ENCODE results near the gene DPY19L1. TPM values are rescaled to one million over a fixed set of nuclear protein-coding genes. Genes with fewer than 3 reads are reported as not detected.
A peak's percentile ranks its signal among the peaks of the same experiment; 100 is the strongest.
"Not testable (repeated sequence)": the region's sequence is repeated elsewhere in the genome, so short reads cannot be mapped to it uniquely, and the experiment has no call there.

Gene DPY19L1
- total RNA-seq, 1 experiment from 2014 or later: 51.2 TPM

DNA sequence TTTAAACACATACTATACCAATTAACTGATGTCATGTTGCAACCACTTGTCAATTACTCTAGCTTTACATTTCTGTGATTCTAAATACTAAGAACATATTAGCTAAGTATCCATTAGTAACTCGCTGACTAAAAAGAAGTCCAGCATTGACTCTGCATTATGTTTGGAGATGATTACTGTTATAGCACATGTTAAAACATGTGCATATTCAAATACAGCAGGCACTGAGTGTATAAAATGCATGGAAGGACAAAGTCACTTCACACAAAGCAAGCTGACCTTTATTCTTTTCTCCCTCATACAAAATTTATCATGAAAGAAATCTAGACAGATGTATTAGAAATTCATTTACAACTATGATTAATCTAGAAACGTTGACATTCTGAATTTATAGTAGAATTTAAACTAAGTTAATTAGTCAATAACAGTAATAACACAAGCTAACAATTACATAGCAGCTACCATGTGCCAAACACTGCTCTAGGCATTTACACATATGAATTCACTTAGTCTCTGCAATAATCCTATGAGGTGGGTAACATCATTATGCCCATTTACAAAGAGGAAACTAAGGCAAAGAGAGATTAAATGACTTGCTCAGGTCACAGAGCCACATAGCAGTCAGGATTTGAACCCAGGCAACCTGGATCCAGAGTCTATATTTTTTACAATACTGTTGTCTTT, 48.7 kb downstream of the DPY19L1 start:
- not testable (repeated sequence) for DNase-seq (ENCODE audit: low read depth)

DNA sequence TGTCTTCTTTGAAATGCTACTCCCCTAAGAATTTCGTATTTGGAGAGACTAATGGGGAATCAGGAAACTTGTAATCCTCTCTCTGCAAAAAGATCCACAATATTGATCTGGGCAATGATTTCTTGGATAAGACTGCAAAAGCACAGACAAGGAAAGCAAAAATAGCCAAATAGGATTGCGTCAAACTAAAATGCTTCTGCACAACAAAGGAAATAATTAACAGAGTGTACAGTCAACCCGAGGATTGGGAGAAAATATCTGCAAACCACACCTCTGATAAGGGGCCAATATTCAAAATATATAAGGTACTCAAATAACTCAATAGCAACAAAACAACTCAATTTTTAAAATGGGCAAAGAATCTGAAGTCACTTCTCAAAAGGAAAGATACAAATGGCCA, 52.1 kb downstream of the DPY19L1 start:
- not testable (repeated sequence) for DNase-seq (ENCODE audit: low read depth)

DNA sequence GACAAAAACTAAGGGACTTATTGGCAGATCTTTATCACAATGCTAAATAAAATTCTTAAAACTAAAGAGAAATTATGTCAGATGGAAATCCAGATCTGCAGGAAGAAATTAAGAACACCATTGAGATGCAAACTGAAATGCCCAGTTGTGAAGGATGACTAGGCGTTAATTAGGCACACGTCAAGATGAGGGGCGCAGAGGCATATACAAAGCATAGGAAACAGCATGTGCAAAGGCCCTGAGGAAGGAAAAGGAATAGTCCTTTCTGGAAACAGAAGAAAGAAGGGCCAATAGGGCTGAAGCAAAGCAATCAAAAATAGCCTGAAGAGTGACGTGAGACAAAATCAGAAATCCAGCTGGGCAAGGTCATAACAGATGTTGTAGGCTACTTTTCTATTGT, 53.1 kb downstream of the DPY19L1 start:
- DNase-seq (ENCODE audit: low read depth): not testable (repeated sequence)

DNA sequence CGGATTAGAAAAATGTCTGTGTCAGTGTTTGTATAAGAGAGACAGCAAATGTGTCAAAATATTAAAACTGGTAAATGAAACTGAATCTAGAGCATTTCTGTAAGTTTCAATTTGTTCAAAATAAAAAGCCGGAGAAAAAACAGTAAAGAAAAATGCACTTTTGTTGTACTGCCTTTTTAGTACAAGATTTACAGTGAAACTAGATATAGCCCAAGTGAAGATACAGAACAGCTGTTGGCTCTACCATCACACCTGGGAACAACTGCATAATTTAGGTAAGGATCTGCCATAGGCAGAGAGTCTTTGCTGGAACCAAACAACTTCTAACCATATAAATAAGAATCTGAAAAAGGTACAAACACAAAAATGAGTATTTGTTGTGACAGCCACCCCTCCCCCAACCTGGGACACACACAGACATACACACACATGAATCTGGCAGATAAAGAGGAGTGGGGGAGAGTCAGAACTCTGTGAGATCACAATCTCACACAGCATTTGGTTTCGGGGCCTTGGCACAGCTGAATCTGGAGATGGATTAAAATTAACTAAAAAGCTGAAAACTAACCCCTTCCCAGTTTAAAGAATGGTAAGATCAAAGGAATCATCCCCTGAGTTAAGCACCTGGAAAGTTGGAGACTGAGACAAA, 54.8 kb downstream of the DPY19L1 start:
- no peak for DNase-seq (ENCODE audit: low read depth)

DNA sequence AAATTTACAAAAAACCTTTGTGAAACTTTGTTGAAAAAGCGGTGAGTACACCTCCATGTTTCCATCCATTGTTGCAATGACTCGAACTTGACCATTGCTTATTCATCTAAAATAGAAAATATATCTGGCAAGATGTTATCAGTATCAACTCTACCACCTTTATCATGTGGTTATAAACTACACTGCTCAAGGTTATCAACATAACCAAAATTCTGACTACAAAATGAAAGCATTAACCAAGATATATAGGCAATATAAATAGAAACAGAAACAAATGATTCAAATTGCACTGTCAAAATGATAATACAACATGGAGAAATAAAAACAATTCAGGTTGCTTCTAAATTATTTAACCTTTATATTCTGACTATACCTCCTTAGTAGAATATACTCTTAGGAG, 58.2 kb downstream of the DPY19L1 start:
- not testable (repeated sequence) for DNase-seq (ENCODE audit: low read depth)

DNA sequence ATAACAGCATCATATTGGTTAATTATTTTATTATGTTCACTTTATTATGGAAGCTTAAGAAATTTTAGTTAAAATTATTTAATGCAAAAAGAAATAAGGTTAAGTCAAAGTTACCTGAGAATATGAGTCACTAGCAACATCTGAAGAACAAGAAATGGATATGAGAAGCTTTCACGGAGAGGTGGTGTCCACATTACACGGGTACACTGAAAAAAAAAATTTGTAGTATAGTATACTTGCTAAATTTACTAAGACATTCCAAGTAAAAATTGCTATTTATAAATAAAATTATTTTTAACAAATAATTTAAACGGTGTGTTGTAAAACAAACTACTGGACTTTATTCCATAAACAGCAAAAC, 63.9 kb downstream of the DPY19L1 start:
- no peak for DNase-seq (ENCODE audit: low read depth)

DNA sequence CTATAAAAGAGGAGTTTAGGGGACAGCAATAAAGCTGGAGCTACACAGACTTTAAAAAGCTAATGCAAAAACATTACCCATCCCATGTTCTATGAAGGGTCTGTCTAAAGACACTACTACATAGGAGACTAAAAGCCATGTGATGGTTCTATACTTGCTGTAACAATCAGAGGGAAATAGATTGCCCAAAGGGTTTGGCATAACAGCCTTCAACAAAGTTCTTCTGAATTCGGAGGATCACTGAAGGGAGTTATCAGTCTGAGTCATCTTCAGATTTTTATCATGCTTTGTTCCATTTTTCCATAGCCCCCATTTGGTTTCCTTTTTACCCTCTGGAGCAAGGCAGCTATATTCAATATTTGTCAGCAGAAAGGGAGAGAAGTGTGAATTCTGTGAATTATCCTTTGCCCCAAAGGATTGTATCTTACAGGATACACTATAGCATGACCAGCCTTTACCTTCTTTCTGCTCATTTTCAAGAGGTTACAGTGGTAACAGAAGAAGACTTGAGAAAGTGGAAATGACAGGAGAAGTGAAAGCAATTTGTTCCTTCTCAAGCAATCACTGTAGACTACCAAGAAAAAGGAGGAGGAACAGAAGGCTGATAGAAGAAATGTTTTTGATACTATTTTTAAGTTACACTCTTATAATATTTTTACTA, 64.4 kb downstream of the DPY19L1 start:
- not testable (repeated sequence) for DNase-seq (ENCODE audit: low read depth)

DNA sequence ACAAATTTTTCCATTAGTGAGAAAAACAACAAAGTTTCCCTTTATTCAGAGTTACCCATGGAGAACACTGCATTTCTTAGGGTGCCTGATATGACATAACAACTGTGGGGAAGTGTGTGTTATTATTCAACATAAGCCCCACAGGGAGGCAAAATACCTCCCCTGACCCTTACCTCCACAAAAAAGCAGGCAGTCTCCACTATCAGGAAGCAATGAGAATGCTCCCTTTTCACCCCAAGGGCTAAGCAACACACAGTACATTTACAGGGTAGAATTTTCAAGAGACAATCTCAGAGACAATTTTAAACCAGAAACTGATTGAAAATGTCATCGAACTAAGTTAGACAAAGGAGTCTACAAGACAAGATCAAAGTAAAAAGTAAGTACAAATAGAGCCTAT, 69.5 kb downstream of the DPY19L1 start:
- not testable (repeated sequence) for DNase-seq (ENCODE audit: low read depth)

DNA sequence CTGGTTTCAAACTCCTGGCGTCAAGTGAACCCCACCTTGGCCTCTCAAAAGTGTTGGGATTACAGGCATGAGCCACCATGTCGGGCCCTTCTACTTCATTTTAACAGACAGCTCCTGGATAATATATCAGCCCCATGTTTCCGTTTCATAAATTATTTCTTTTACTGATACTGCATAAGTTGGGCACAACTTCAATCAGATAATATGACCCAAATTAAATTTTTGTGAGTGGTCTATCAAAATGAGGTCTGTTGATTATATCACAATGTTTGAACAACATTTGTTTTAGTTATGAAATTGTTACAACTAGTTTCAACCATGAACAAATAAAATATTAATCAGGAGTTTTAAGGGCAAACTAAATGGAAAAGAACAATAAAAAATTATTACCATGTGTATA, 70.8 kb downstream of the DPY19L1 start:
- not testable (repeated sequence) for DNase-seq (ENCODE audit: low read depth)

DNA sequence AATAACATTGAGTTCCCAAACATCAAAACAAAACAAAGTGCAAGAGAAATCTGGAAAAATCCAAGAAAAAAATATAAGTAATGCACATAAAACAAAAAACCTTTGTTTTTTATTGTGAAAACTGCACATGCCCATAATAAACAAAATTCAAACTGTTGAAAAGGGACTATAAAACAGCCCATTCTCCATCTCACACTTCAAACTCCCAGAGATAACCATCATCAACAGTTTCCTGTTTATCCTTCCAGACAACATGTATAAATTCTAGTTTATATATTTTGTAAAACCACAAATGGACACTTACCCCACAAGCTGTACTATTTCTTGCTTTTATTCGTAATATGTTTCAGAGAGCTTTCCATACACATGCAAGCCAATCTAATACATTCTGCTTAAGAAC, 79.3 kb downstream of the DPY19L1 start:
- no peak for DNase-seq (ENCODE audit: low read depth)

DNA sequence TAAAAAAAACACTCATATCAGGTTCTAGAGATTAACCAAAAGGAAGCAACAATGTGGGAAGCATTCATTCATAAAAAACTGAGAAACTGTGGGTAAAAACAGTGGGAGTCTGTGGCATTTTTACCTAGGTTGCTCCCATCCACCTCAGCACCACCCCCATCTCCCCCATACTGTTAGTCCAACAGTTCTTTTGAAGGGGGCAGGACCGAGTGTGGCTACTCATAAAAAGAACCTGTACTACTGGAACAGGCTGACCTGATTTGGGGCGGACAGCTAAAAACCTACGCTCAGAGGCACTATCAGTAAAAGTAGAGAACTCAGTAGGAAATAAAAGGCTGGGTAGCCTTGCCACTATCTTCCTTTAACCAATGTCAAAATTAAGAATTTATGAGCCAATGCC, 84.5 kb downstream of the DPY19L1 start:
- no peak for DNase-seq (ENCODE audit: low read depth)

DNA sequence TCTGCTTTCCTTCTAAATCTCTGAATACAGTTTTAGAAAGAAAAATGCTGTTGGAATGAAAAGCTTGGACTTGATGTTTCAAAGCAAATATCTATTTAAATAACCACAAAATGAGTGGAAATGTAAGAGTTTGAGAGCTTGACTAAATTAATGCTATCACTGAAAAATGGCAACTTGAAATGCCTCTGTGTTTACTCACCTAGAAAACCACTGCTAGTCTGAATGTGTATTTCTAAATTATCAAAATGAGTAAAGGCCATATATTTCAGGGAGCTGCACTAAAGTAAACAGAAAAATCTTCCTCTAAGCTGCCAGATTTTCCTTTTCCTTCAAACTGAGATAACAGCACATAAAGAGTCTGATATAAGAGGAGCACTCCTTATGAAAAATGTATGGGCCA, 87.9 kb downstream of the DPY19L1 start:
- DNase-seq (ENCODE audit: low read depth): peak; percentile 11

DNA sequence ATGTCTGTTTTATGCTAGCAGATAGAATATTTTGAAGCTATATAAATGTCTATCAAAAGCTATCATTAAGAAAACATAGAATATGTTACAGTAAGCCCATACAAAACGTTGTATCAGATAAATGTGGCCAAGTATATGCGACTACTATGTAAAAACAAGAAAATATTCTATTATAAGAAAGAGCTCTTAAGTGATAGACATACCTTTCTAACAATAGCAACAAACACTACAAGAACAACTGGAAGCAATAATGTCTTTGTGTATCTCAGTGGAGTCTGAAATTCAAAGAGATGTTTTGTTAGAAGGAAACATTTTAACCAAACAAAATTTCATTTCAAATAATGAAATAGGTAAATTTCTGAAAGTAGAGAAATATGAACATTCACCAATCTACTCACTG, 89.9 kb downstream of the DPY19L1 start:
- DNase-seq (ENCODE audit: low read depth): not testable (repeated sequence)

DNA sequence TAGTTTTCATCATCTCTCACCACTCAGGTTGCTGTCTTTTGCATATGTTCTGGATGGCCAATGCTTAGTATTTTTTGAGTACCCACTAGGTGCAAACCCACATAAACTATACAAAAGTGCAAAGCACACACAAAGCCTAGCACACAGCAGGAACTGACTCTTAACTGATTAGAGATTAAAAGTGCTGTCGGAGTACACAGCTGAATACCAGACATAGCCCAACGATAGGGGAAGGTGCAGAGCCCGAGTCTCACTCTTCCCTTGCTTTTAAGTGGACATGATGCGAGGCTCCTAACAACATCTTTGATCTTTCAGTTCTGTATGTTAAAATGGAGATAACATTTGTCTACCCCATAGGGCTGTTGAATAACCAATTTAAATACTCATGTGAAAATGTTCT, 90.8 kb downstream of the DPY19L1 start:
- no peak for DNase-seq (ENCODE audit: low read depth)

DNA sequence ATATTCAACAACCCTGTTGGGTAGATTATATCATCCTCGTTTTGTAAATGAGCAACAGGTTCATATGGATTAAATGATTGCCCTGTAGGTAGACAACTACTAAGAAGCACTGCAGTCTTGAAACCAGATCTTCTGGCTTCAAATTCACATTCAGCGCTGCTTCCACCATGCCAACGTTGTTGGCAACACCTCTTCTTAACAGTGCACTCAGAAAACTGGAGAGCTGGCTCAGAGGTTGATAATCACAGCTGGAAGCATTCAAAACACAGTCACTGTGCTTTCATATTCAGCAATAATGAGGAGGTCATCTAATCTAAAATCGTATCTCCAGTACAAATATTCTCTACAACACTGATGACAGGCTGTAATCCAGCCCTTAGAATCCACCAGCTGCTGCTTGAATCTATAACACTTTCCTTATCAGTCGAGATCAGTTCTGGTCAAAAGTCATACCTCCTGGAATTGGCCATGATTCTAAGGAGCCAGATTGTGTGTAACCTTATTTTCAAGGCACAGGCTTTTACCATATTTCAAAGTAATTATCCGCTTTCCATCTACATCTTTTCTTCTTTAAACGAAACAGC, 91.3 kb downstream of the DPY19L1 start:
- DNase-seq (ENCODE audit: low read depth): not testable (repeated sequence)

DNA sequence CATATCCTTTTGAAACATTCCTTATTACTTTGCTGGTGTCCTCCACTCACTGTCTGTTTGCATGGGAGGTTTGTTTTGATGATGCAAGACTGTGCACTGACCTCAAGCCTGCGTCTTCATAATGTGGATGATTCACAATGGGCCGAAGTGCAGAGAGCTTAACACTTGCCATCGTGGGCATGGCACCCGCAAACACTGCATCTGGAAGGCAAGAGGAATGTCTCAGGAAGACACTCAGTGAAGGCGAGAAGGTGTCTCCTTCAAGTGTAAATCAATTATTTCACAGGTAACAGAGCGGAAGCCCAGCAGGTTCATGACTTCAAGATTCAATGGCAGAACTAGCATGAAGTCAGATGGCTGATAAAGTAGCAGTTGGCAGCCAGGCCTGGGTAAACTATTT, 98.1 kb downstream of the DPY19L1 start:
- peak; percentile 44 for DNase-seq (ENCODE audit: low read depth)

DNA sequence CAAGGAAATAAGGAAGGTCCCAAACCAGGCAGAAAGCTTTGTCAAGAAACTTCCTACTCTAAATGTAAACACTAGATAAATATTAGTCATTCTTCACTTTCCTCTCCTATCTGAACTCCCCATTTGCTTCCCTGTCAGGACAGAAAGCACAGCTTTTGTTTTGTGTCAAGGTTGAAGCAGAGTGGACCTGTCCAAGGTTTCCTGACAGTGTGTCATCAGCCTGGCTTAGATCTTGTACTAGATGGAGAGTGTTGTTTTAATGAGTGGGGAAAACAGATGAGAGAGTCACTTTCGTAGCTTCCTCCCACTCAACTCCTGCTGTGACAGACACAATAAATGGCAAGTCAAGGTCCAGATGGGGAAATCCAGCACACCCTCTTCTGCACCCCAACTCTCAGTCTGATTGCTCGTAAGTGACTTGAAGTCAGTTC, 101.5 kb downstream of the DPY19L1 start:
- DNase-seq (ENCODE audit: low read depth): not testable (repeated sequence)

DNA sequence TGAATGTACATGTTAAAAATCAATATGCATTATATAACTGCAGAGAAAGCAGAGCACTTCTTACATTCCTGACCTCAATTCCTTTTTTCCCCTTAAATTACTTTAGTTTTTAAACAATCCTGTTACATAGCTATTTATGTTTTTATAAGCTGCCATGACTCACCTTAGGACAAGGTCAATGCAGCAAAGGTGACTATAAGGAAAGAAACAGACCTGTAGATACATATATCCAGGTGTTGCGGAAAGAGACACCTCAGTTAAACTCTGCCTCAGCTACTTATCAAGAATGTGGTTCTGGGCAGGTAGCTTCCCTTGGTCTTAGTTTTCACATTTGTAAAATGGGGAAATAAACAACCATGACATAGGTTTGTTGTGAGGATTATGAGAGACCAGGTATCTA, 105.5 kb downstream of the DPY19L1 start:
- DNase-seq (ENCODE audit: low read depth): no peak

DNA sequence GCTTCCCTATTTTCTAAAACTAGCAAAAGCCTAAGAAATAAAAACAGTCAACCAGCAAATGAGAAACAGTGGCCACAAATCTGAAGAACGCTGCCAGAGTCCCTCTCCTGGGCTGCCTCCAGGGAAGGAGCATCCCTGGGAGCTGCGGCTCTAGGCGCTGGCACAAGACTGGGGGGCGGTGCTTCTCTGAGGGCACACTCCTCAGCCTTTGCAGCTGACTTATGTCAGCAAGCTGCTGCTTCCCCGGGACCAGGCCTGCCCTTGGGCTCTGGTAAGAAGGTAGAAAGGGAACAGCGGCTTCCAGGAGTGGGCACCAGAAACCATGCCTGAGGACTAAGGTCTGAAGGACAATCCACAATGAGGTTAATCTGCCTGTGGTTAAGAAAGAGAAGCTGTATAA, 107.5 kb downstream of the DPY19L1 start:
- DNase-seq (ENCODE audit: low read depth): not testable (repeated sequence)

DNA sequence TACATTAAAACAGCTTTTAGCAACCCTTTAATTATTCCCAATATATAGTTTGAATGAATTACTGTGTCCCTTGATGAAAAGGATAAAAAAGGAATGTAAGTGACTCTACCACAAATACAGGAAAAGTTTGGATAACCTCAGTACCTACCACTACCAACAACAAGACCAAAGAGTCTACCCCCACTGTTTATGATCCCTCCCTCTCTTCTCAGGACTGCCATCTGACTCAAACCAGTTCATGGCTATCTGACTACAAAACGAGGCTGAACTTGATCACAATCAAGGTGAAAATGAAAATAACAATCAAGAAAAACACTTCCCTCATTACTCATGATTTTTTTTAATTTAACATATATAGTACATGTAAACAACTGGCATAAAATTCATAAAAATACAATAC, 108.7 kb downstream of the DPY19L1 start:
- no peak for DNase-seq (ENCODE audit: low read depth)

DNA sequence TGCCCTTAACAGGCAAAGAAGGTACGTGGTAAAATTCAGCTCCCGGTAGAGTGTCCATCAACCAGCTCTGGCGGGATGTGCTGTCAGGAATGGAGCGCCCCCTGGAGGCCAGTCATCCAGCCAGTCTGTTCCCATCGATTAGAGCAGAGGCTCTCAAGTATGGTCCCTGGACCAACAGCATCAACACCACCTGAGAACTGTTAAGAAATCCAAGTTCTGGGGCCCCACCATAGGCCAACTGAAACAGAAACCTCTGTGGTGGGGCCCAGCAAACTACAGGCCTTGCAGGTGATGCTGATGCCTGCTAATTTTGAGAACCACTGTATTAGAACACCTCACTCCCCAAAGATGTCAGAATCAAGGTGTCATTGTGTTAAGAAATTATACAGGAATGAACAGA, 109.2 kb downstream of the DPY19L1 start:
- DNase-seq (ENCODE audit: low read depth): peak; percentile 15

DNA sequence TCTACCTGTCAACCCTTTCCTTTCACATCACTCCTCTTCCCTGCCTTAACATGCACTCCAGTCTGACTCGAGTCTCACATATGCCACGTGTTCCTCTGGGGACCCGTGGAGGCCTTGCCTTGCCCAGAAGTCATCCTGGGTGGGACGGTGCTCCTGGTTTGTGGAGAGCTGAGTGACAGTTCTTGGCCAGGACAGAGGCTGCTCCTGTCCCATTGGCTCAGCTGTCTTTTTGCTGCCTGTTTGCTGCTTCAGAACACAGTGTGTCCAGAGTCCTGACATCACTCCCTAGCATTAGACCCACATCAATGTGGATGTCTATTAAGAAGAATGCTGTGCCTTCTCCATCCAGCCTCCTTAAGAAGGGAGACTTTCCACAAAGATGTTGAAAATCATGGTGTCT, 116.8 kb downstream of the DPY19L1 start:
- DNase-seq (ENCODE audit: low read depth): not testable (repeated sequence)

DNA sequence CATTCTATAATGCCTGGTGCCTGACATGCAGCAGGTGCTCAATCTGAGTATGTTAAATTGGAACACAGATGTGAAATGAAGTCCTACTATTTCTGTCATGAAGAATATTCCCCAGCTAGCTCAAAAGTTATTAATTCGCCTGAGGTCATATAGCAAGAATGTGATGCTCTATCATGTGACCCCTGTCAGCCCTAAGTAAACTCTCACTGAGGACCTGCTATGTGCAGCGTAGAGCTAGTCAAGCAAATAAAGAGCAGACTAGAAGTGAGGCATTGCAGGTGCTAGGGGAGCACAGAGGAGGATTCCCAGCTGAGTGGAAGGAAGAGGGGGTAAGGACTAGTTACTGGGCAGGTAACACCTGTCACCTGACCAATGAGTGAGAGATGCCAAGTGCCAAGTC, 118.2 kb downstream of the DPY19L1 start:
- not testable (repeated sequence) for DNase-seq (ENCODE audit: low read depth)
